ENCODE results near the gene YEATS2. TPM values are rescaled to one million over a fixed set of nuclear protein-coding genes. Genes with fewer than 3 reads are reported as not detected.

YEATS2 gene
- total RNA-seq, 3 donors from 2014 or later: 11.5 to 32.8 (median 26.6) TPM

DNA sequence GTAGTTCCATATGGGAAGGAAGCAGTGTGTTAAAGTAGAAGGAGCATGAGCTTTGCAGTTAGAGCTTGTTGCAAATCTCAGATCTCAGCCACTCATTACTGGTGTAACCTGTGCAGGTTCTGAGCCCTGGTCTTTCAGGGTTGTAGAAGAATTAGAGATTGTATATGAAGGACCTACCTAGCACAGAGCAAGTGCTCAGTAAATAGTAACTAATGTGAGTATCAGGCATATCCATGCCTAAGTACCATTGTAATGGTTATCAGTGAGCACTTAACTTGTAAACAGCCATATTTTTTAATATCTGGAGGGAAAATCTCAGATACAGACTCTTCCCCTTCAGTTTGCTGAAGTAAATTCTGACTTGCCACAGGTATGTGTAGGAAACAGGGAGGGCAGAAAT lies 68.5 kb downstream of the YEATS2 start:
- H3K27ac ChIP-seq: peak overlapping the region in 1 of 2 donors; percentile 3
- intact Hi-C loops (cut with DNase I; ENCODE audit: low total_unique reads): loop anchor here (5.0 kb wide), 1 partner anchor 299 kb away; no protein-coding TSS in a partner anchor
- no peaks in the 10 kb centered on the region for H3K27me3 ChIP-seq
- H3K4me3 ChIP-seq: no peak overlapping the region
- TF ChIP-seq POLR2A (IDR thresholded peaks at IDR 0.05) (no peak), POLR2AphosphoS5 (IDR thresholded peaks at IDR 0.05) (no peak)
- TF ChIP-seq, protein P1, sequence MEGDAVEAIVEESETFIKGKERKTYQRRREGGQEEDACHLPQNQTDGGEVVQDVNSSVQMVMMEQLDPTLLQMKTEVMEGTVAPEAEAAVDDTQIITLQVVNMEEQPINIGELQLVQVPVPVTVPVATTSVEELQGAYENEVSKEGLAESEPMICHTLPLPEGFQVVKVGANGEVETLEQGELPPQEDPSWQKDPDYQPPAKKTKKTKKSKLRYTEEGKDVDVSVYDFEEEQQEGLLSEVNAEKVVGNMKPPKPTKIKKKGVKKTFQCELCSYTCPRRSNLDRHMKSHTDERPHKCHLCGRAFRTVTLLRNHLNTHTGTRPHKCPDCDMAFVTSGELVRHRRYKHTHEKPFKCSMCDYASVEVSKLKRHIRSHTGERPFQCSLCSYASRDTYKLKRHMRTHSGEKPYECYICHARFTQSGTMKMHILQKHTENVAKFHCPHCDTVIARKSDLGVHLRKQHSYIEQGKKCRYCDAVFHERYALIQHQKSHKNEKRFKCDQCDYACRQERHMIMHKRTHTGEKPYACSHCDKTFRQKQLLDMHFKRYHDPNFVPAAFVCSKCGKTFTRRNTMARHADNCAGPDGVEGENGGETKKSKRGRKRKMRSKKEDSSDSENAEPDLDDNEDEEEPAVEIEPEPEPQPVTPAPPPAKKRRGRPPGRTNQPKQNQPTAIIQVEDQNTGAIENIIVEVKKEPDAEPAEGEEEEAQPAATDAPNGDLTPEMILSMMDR (IDR thresholded peaks at IDR 0.05): no peak
- H3K4me1 ChIP-seq: no peaks in the 10 kb centered on the region
- no peaks in the 10 kb centered on the region for H3K9me3 ChIP-seq
- DNase-seq (ENCODE audit: low spot score in 2 of 2): no peak
- H3K36me3 ChIP-seq: no peaks in the 10 kb centered on the region

DNA sequence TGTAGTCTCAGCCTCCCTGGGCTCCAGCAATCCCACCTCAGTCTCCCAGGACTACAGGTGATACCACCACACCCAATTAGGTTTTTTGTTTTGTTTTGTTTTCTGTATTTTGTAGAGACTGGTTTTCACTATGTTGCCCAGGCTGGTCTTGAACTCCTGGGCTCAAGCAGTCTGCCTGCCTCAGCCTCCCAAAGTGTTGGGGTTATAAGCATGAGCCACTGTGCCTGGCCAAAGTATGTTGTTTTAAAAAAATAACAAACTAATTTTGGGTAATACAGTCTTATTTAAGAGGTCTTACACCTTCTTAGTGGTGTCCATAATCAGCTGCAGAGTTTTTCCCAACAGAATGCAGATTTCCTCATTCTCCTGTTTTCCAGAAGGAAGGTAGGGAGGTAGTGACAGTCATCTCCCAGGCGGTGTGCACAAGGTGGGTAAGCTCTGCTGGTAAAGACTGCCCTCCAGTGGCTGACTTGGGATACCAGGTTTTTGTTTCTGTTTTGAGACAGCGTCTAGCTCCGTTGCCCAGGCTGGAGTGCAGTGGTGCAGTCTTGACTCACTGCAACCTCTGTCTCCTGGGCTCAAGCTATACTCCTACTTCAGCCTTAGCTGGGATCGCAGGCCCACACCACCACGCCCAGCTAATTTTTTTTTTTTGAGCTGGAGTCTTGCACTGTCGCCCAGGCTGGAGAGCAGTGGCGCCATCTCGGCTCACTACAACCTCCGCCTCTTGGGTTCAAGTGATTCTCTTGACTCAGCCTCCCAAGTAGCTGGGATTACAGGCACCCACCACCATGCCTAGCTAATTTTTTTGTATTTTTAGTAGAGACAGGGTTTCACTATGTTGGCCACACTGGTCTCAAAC lies 69.4 kb downstream of the YEATS2 start:
- H3K36me3 ChIP-seq: no peaks in the 10 kb centered on the region
- peak overlapping the region; percentile 7 to 50 for H3K27ac ChIP-seq
- no peak for TF ChIP-seq POLR2A (IDR thresholded peaks at IDR 0.05)
- TF ChIP-seq, protein P1 (IDR thresholded peaks at IDR 0.05): peak; percentile 63 to 76 (median 72)
- peak in 1 of 3 donors; percentile 3 for TF ChIP-seq POLR2AphosphoS5 (IDR thresholded peaks at IDR 0.05)
- H3K4me1 ChIP-seq: no peaks in the 10 kb centered on the region
- no peak overlapping the region for H3K4me3 ChIP-seq
- DNase-seq (ENCODE audit: low spot score in 2 of 2): peak; percentile 57 to 71
- intact Hi-C loops (cut with DNase I; ENCODE audit: low total_unique reads): loop anchor here (5.0 kb wide), 1 partner anchor 300 kb away; no protein-coding TSS in a partner anchor
- no peaks in the 10 kb centered on the region for H3K27me3 ChIP-seq
- no peaks in the 10 kb centered on the region for H3K9me3 ChIP-seq

DNA sequence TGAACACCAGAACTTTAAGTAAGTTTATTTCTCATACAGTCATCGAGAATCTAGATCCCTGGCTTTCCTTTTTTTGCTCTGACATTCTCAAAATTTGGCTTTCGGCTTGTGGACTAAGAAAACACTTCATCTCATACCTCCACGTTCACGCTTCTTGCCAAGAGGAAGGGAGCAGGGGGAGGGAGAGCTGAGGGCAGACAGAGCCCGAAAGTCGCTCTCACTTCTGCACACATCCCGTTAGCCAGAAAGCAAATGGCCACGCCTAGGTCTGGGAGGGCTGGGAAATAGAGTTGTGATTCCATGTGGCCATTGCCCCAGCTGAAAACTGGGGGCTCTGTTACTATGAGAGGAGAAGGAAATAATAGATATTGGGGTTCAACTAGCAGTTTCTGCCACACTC lies 70.5 kb downstream of the YEATS2 start:
- intact Hi-C loops (cut with DNase I; ENCODE audit: low total_unique reads): loop anchor here (5.0 kb wide), 1 partner anchor 301 kb away; no protein-coding TSS in a partner anchor
- TF ChIP-seq, protein P1 (IDR thresholded peaks at IDR 0.05): no peak
- no peak for TF ChIP-seq POLR2AphosphoS5 (IDR thresholded peaks at IDR 0.05)
- TF ChIP-seq POLR2A (IDR thresholded peaks at IDR 0.05): no peak
- no peaks in the 10 kb centered on the region for H3K27me3 ChIP-seq
- no peaks in the 10 kb centered on the region for H3K4me1 ChIP-seq
- no peak for DNase-seq (ENCODE audit: low spot score in 2 of 2)
- no peaks in the 10 kb centered on the region for H3K9me3 ChIP-seq
- H3K36me3 ChIP-seq: no peaks in the 10 kb centered on the region
- no peak overlapping the region for H3K27ac ChIP-seq
- no peak overlapping the region for H3K4me3 ChIP-seq

DNA sequence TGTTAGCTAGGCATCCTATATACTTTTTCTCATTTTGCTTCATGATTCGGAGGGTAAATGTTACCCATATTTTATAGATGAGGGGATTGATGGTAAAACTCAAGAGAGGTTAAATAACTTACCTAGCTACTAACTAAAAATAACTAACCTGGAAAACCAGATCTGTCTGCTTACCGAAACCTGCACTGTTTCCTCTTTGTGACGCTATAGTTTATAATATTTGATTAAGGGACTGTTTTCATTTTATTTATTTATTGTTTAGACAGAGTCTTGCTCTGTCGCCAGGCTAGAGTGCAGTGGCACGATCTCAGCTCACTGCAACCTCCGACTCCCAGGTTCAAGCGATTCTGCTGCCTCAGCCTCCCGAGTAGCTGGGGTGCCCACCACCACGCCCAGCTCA lies 71.9 kb downstream of the YEATS2 start:
- TF ChIP-seq, protein P1 (IDR thresholded peaks at IDR 0.05): no peak
- TF ChIP-seq POLR2A (IDR thresholded peaks at IDR 0.05) (no peak), POLR2AphosphoS5 (IDR thresholded peaks at IDR 0.05) (no peak)
- Histone ChIP-seq H3K9me3 (no peaks in the 10 kb centered on the region), H3K4me3 (no peak overlapping the region), H3K36me3 (no peaks in the 10 kb centered on the region), H3K27me3 (no peaks in the 10 kb centered on the region), H3K4me1 (no peaks in the 10 kb centered on the region), H3K27ac (no peak overlapping the region)
- intact Hi-C loops (cut with DNase I; ENCODE audit: low total_unique reads): loop anchor here (5.0 kb wide), 1 partner anchor 302 kb away; no protein-coding TSS in a partner anchor
- no peak for DNase-seq (ENCODE audit: low spot score in 2 of 2)

DNA sequence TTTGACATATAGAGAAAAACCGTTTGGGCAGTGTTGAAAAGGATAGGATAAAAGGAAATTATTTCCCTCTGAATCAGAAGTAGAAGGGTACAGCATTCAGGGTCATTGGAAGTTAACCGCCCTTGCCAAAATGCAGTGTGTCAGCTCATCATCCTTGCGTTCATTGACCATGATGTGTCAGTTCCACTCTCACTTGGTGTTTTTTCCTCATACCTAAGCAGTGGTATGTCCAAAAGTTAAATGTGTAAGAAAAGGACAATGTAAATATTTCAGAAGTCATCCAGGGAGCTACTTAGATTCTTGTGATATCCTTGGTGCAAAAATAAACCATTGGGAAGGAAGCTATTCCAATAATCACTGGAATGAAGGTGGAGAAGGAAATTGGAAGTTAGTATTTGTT lies 77.0 kb downstream of the YEATS2 start:
- Histone ChIP-seq H3K4me1 (no peaks in the 10 kb centered on the region), H3K27ac (no peak overlapping the region), H3K4me3 (no peak overlapping the region), H3K9me3 (no peaks in the 10 kb centered on the region), H3K27me3 (no peaks in the 10 kb centered on the region), H3K36me3 (no peaks in the 10 kb centered on the region)
- TF ChIP-seq, protein P1 (IDR thresholded peaks at IDR 0.05): no peak
- TF ChIP-seq POLR2AphosphoS5 (IDR thresholded peaks at IDR 0.05): no peak
- TF ChIP-seq POLR2A (IDR thresholded peaks at IDR 0.05): no peak
- intact Hi-C loops (cut with DNase I; ENCODE audit: low total_unique reads): no loop called here
- DNase-seq (ENCODE audit: low spot score in 2 of 2): no peak

Measured in breast epithelium (tissue), 4 donors.